Non-pigmented ciliary epithelial cell (primary cell): ENCODE measurements around the gene TNS3.

Source experiments
- DNase-seq: peaks from one replicate; pipeline ENCODE4 v3.0.0-alpha.2; 2010; ENCODE audit warnings: low read depth

Gene TNS3

GRCh38 chr7:47422611-47423010, 159.3 kb downstream of the TNS3 start:
- no peak for DNase-seq

GRCh38 chr7:47421456-47421855, 160.5 kb downstream of the TNS3 start:
- no peak for DNase-seq

- no peak for DNase-seq
Observed at GRCh38 chr7:47420122-47420780, 161.7 kb downstream of the TNS3 start.

GRCh38 chr7:47419471-47419870, 162.4 kb downstream of the TNS3 start:
- no peak for DNase-seq

- peak; percentile 82 for DNase-seq
Observed at GRCh38 chr7:47418601-47419309, 163.2 kb downstream of the TNS3 start.

GRCh38 chr7:47416492-47417480, 165.1 kb downstream of the TNS3 start:
- DNase-seq, result no peak

- no peak for DNase-seq
Observed at GRCh38 chr7:47415318-47416212, 166.3 kb downstream of the TNS3 start.

- DNase-seq, result no peak
Observed at GRCh38 chr7:47414342-47415317, 167.3 kb downstream of the TNS3 start.

- no peak for DNase-seq
Observed at GRCh38 chr7:47413526-47414341, 168.2 kb downstream of the TNS3 start.

GRCh38 chr7:47411901-47412300, 170.0 kb downstream of the TNS3 start:
- DNase-seq, result no peak

GRCh38 chr7:47411281-47411869, 170.5 kb downstream of the TNS3 start:
- DNase-seq, result no peak

- DNase-seq, result no peak
Observed at GRCh38 chr7:47408675-47409074, 173.2 kb downstream of the TNS3 start.

- DNase-seq, result no peak
Observed at GRCh38 chr7:47407821-47408674, 173.9 kb downstream of the TNS3 start.

GRCh38 chr7:47407136-47407535, 174.8 kb downstream of the TNS3 start:
- DNase-seq, result no peak

- DNase-seq, result no peak
Observed at GRCh38 chr7:47406801-47407129, 175.1 kb downstream of the TNS3 start.

- no peak for DNase-seq
Observed at GRCh38 chr7:47405921-47406800, 175.8 kb downstream of the TNS3 start.

- DNase-seq, result no peak
Observed at GRCh38 chr7:47405286-47405904, 176.5 kb downstream of the TNS3 start.
